Stimulated activated naive CD8-positive, alpha-beta T cell treated with anti-CD3 and anti-CD28 coated beads, Interleukin-15, Interleukin-2, amounts not matched to agents 100 U/mL and 50 U/mL, for 24 hours (primary cell): ENCODE results near the gene THAP9.
"Not testable (repeated sequence)": the region's sequence is repeated elsewhere in the genome, so short reads cannot be mapped to it uniquely, and the experiment has no call there.

Source experiments
- ATAC-seq: fragments of 150-1000 bp; cut with Tn5 transposase; one replicate; pipeline ENCODE4 v1.10.0; 2021
- DNase-seq: peaks from one replicate; pipeline ENCODE4 v3.0.0; 2021

The THAP9 gene, protein sequence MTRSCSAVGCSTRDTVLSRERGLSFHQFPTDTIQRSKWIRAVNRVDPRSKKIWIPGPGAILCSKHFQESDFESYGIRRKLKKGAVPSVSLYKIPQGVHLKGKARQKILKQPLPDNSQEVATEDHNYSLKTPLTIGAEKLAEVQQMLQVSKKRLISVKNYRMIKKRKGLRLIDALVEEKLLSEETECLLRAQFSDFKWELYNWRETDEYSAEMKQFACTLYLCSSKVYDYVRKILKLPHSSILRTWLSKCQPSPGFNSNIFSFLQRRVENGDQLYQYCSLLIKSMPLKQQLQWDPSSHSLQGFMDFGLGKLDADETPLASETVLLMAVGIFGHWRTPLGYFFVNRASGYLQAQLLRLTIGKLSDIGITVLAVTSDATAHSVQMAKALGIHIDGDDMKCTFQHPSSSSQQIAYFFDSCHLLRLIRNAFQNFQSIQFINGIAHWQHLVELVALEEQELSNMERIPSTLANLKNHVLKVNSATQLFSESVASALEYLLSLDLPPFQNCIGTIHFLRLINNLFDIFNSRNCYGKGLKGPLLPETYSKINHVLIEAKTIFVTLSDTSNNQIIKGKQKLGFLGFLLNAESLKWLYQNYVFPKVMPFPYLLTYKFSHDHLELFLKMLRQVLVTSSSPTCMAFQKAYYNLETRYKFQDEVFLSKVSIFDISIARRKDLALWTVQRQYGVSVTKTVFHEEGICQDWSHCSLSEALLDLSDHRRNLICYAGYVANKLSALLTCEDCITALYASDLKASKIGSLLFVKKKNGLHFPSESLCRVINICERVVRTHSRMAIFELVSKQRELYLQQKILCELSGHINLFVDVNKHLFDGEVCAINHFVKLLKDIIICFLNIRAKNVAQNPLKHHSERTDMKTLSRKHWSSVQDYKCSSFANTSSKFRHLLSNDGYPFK

DNA sequence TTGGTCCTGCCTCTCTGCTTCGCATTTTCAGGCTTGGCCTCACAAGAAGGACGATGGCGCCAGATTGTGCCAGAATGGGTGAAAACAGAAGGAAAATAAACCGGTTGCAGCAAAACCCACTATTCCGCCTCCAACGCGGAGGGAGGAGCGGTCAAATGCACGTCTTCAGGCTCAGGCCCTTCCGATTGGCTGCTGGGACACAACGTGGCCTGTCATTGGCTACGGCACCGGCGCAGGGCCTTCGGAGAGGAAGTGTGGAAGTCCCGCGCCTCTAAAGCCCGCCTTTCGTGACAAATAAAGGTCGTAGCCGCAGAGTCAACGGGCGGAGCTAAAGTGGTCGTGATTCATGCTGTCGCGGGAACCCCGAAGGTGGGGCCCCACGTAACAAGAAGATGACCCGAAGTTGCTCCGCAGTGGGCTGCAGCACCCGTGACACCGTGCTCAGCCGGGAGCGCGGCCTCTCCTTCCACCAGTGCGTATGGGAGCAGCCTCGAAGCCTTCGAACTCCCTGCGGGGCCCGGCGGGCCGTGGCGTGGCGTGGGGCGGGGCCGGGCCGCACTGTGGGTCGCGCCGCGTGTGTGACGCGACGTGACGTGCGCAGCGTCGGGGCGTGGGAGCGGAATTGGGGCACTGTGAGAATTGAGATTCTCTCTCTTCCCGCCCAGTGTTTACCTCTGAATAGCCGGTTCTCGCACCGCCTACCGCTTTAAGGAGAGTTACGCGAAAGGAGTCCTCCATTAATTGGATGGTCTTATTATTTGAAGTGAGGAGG is at the start of gene THAP9:
Gene THAP9, plus strand, starts transcription at position 325 of the 772 bp plus-strand sequence. Its CDS starts 68 bp downstream, at position 393.
- DNase-seq, result peak; percentile 95
- peak; percentile 90 for ATAC-seq

DNA sequence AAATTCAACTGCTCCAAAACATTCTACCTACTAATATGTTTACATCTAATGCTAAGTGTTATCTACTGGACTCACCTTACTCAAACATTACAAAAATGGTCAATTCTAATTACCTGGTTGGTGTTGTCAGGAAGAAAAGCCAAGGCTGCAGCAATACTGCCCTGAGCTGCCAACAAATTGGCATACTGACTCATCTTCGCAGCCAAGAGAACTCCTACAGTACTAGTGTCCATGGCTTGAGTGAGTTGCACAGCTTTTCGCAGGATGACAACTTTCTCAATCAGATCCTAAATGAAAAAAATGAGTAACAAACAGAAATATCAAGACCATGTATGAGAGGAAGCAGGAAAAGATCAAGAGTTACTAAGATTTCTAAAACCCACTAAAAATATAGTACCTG is 49.2 kb upstream of the THAP9 start:
- ATAC-seq (no peak), DNase-seq (no peak)

- DNase-seq, result no peak
- ATAC-seq, result no peak
Observed at GRCh38 chr4:82851885-82852750, 48.4 kb upstream of the THAP9 start.

DNA sequence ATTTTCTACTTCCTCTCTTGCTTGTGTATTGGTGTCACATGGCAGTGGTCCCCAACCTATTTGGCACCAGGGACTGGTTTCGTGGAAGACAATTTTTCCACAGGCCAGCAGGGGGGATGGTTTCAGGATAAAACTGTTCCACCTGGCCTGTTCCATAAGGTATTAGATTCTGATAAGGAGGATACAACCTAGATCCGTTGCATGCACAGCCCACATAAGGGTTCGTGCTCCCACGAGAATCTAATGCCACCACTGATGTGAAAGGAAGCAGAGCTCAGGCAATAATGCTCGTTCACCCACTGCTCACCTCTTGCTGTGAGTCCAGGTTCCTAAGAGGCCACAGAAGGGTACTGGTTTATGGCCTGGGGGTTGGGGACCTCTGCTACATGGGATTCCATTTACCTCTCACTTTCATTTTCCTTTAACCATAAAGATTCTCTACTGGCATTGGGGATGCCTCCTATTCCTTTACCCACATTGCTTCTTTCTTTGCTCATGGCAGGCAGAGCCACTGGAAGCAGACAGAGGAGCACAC is 47.7 kb upstream of the THAP9 start:
- no peak for ATAC-seq
- DNase-seq, result no peak

- ATAC-seq, DNase-seq: not testable (repeated sequence)
Observed at GRCh38 chr4:82860487-82860886, 40.0 kb upstream of the THAP9 start.

DNA sequence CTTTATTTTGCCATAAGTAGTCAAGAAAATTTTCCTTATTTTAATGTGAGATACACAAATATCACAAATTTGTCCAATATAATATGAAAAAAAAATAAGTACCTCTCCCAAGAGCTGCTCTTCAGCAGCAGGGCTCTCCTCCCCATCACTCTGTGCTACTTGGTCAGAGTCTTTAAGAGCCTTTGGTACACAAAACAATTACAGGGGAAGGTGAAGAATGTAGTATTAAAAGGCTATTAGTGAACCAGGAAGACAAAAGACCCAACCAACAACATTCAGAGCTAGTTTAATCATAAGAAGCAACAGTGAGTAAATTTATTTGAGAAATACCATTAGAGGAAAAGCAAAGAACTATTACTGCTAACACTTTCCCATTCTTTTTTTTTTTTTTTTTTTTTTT is 39.0 kb upstream of the THAP9 start:
- no peak for ATAC-seq
- no peak for DNase-seq

DNA sequence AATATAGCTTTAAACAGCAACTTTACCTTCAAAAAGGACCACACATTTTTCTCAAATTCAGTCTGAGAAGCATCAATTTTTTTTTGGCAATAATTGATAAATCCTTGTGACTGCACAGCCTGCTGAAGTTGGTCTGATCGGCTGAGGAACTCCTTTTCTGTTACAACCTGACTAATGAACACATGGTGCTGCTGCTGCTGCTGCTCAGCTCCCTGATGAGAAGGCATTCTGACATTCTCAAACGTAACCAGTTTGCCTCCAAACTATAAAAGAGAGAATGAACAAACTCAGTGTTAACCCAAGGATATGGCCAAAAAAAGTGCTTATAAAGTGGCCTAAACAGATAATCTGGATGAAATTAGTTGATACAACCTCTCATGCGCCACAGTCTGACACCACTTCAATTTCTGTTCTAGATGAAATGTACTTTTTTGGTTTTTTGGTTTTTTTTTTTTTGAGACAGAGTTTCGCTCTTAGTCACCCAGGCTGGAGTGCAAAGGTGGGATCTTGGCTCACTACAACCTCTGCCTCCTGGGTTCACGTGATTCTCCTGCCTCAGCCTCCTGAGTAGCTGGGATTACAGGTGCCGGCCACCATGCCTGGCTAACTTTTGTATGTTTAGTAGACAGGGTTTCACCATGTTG is 36.1 kb upstream of the THAP9 start:
- DNase-seq, result no peak
- ATAC-seq, result peak; percentile 57

DNA sequence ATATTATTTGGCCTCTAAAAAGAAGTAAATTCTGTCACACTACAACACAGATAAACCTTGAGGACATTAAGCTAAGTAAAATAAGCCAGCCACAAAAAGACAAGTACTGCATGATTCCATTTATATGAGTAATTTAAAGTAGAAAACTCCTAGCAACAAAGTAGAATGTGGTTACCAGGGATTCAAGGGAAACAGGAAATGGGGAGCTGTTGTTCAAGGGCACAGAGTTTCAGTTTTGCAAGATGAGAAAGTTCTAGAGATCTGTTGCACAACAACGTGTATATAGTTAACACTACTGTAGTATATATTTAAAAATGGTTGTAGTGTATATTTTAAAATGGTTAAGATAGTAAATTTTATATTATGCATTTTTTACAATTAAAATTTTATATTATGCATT is 34.9 kb upstream of the THAP9 start:
- DNase-seq (no peak), ATAC-seq (peak; percentile 57)

DNA sequence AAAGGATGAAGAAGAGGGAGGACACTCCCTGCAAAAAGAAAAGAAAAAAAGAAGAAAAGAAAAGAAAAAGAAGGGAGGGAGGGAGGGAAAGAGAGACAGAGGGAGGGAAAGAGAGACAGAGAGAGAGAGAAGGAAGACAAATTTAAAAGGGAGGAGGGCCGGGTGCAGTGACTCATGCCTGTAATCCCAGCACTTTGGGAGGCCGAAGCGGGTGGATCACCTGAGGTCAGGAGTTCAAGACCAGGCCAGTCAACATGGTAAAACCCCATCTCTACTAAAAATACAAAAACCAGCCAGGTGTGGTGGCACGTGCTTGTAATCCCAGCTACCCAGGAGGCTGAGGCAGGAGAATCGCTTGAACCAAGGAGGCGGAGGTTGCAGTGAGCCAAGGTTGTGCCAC is 34.5 kb upstream of the THAP9 start:
- not testable (repeated sequence) for ATAC-seq

GRCh38 chr4:82866706-82867385 is 33.7 kb upstream of the THAP9 start:
- ATAC-seq (no peak), DNase-seq (no peak)

More for the DNA sequence above, 34.5 kb upstream of the THAP9 start:
- not testable (repeated sequence) for DNase-seq

DNA sequence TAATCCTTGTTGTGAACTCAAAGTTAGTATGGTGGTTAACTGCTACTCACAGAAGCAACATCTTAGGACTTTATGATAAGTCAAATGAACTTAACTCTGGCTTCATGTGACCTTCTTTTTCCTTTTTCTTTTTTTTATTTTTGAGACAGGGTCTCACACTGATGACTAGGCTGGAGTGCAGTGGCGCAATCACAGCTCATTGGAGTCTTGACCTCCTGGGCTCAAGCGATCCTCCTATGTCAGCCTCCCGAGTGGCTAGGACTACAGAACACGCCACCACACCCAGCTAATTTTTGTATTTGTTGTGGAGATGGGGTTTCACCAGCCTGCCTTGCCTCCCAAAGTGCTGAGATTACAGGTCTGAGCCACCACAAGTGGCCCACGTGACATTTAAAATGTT is 32.0 kb upstream of the THAP9 start:
- DNase-seq, result no peak
- ATAC-seq, result no peak

DNA sequence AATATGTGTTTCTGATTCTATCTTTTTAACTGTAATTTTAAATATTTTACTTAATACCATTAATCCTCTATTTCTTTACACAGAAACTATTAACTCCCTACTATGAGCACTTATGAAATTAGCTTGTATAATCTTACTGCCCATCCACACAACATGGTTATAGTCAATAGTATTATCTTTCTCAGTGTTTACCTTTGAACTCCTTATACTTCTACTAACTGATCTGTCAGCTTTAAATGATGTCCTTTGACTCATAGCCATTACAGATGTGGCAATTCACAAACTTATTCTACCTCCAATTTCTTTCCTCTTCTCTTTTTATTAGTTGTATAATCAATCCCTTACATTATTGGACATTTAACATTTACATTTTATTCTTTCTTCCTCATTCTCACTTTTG is 15.1 kb upstream of the THAP9 start:
- DNase-seq (no peak), ATAC-seq (no peak)

DNA sequence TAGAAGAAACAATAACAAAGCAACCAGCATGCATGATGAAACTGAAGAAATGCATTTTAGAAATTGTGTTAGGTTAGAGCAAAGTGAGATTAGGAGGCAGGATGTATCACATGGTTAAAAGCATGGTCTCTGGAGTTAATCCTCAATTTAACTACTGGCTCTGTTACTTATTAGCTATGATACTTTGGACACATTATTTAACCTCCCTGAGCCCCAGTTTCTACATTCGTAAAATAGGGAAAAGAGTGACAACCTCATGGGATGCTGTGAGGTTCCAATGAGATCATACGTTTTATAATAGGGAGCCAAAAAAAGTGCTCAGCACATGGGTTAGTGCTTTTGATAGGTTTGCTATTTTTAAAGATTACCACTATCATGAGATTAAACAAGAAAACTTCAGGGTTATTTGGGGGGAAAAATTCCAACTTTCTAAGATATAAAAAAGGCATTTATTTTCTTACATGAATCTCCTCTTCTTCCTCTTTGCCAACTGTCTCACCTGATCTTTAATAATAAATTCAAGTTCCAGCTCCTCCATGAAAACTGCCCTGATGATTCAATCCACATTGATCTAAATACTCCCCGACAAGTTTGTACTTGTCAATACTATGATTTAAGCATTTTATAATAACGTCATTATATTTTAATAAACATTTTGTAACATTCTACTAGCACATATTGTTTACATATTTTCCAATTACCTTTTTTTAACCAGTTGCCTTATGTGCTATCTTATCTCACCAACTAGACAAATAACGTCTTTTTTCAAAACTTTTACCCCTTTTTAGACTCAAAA is 14.2 kb upstream of the THAP9 start:
- DNase-seq, result no peak
- ATAC-seq, result no peak

DNA sequence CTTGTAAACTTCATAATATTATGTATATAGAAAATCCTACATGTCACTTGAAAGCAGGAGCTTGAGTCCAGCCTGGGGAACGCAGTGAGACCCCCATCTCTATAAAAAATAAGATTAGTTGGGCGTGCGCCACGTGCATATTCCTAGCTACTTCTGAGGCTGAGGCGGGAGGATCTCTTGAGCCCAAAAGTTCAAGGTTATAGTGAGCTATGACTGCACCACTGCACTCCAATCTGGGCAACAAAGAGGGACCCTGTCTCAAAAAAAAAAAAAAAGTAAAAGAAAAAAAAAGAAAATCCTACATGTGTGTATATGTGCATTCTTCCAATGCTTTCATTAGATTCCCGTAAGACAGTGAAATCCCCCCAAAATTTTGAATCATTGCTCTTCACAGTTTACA is 11.2 kb upstream of the THAP9 start:
- ATAC-seq (no peak), DNase-seq (no peak)

DNA sequence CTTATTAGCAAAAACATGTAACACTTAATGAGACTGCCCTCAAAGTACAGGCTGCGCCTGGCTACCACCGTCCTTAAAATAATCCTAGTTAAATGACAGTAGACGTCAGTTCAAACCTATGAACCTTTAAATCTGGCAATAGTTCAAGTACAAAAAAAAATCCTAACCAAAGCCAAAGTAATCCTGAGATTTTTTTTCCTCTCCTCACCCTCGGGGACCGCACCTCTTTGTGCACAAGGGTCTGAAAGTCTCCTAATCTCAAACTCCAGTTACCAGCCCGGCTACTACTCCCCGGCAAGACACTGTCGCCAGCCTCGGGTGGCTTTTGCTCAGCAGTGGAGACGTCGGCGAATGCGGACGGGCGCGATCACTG is 10.0 kb upstream of the THAP9 start:
- DNase-seq (no peak), ATAC-seq (peak; percentile 55)

- DNase-seq (peak; percentile 98), ATAC-seq (peak; percentile 98)
Observed at GRCh38 chr4:82890901-82891706, 9.4 kb upstream of the THAP9 start, which contains the start of gene SEC31A. Gene SEC31A, minus strand, starts transcription at chr4:82891153. Its CDS starts 9,217 bp downstream, at chr4:82881936.

DNA sequence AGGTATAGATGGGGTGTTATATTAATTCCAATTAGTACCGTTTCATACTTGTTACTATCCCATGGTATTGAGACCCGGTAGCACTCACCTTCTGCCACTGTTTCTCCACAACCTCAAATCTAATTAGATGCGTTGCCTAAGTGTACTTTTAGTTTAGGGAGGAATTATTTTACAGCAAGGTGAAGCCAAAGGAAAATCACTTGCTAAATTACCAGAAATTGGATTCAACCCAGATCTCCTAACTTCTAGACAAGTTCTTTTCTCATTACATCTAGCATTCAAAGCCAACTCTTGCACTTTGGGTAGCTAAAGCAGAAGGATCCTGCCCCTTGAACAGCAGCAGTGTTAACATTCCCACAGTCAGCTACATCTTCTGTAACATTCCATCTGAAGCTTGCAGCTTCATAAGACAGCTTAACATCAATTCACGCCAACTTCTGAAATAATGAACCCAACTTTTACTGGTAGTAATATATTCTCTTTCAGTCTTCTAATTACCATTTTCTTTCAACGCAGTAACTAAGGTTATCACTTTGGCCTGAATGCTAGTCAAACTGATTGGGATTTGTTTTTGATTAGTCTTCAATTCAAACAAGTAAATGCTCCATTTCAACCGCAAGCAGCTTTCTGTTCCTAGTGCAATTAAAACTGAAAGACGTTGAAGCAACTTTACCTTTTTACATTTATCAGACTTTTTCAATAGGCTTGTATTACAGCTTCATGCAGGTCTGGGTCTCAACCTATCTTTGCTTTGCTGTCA is 8.6 kb upstream of the THAP9 start:
- DNase-seq, result no peak
- no peak for ATAC-seq

GRCh38 chr4:82892467-82892802 is 8.1 kb upstream of the THAP9 start:
- no peak for ATAC-seq
- no peak for DNase-seq
